ENCODE measurements around the gene SNTA1. TPM values are rescaled to one million over a fixed set of nuclear protein-coding genes. Genes with fewer than 3 reads are reported as not detected.

Gene SNTA1
- total and polyA plus RNA-seq, 2 of the 13 experiments (the other 11 are each of a cell fraction or from before 2014, with no cell fraction given), result 16.4 to 18.3 TPM

DNA sequence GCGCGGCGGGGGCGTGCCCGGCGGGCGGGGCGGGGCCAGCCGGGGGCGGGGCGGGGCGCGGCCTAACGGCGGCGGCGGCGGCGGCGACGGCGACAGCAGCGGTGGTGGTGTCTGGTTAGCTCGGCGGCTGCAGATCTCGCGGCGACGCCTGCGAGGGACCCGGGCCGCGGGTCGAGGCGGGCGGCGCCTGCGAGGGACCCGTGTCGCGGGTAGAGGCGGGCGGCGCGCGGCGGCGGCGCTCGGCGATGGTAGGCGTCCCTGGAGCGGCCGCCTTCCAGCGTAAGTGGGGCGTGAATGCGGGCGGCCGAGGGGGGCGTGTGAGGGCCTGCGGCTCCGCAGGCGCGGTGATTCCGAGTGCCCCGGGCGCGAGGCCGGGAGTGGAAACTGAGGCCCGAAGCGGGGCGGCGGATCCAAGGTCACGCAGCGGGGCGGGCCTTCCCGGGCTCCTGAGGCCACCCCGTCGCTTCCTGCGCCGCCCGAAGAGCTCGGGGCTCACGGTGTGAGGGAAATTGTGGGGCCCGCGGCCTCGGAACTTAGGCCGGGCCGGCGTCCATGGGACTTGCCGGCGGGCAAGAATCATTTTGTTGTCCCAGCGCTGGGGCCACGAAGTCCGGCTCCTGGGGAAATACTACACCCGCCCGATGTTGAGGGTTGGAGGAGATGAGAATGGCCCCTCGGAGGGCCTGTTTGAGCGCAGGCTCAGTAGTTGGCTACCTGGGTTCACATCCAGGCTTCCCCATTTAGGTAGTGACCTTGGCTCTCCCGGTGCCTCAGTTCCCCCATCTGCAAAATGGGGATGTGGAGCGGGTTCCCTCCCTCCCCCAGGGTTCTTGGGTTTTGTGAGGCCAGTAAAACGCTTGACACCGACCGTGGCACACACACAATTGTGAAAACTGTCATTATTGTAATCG lies 46.7 kb upstream of the SNTA1 start, which contains the start of gene CBFA2T2 (continued):
- TF ChIP-seq, protein P1, sequence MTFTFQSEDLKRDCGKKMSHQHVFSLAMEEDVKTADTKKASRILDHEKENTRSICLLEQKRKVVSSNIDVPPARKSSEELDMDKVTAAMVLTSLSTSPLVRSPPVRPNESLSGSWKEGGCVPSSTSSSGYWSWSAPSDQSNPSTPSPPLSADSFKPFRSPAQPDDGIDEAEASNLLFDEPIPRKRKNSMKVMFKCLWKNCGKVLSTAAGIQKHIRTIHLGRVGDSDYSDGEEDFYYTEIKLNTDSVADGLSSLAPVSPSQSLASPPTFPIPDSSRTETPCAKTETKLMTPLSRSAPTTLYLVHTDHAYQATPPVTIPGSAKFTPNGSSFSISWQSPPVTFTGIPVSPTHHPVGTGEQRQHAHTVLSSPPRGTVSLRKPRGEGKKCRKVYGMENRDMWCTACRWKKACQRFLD (CRISPR knock-in tag; IDR thresholded peaks at IDR 0.05; ENCODE audit: borderline replicate concordance), result peak; percentile 71; the same call in 1 of the 2 replicates
- TF ChIP-seq, protein P2, sequence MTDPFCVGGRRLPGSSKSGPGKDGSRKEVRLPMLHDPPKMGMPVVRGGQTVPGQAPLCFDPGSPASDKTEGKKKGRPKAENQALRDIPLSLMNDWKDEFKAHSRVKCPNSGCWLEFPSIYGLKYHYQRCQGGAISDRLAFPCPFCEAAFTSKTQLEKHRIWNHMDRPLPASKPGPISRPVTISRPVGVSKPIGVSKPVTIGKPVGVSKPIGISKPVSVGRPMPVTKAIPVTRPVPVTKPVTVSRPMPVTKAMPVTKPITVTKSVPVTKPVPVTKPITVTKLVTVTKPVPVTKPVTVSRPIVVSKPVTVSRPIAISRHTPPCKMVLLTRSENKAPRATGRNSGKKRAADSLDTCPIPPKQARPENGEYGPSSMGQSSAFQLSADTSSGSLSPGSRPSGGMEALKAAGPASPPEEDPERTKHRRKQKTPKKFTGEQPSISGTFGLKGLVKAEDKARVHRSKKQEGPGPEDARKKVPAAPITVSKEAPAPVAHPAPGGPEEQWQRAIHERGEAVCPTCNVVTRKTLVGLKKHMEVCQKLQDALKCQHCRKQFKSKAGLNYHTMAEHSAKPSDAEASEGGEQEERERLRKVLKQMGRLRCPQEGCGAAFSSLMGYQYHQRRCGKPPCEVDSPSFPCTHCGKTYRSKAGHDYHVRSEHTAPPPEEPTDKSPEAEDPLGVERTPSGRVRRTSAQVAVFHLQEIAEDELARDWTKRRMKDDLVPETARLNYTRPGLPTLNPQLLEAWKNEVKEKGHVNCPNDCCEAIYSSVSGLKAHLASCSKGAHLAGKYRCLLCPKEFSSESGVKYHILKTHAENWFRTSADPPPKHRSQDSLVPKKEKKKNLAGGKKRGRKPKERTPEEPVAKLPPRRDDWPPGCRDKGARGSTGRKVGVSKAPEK (CRISPR knock-in tag; IDR thresholded peaks at IDR 0.05; ENCODE audit: borderline replicate concordance), result no peak
- TF ChIP-seq MAZ (IDR thresholded peaks at IDR 0.05; ENCODE audit: borderline replicate concordance, low read depth, low read length), result peak; percentile 16; the same call in 1 of the 2 replicates
- TF ChIP-seq MAZ (CRISPR knock-in tag; IDR thresholded peaks at IDR 0.05; ENCODE audit: low read depth), result peak; percentile 83; the same call in 1 of the 2 replicates
- peak; percentile 72 for TF ChIP-seq HES4 (CRISPR knock-in tag; IDR thresholded peaks at IDR 0.05; ENCODE audit: borderline replicate concordance)
- no peak for TF ChIP-seq KDM6A (CRISPR knock-in tag; IDR thresholded peaks at IDR 0.05; ENCODE audit: low read depth)
- no peak for TF ChIP-seq TEAD3 (CRISPR knock-in tag; optimal IDR thresholded peaks at IDR 0.05; ENCODE audit: borderline replicate concordance)
- TF ChIP-seq SKI (IDR thresholded peaks at IDR 0.05; ENCODE audit: partially characterized antibody), result peak; percentile 88
- peak; percentile 11; the same call in 1 of the 2 replicates for TF ChIP-seq STAG1 (CRISPR knock-in tag; IDR thresholded peaks at IDR 0.05)
- no peak; the same call in 1 of the 2 replicates for TF ChIP-seq RFX5 (IDR thresholded peaks at IDR 0.05; ENCODE audit: low read depth, low read length)
- TF ChIP-seq PCBP1 (IDR thresholded peaks at IDR 0.05; ENCODE audit: borderline replicate concordance, low read depth, low read length), result no peak
- TF ChIP-seq, protein P3, sequence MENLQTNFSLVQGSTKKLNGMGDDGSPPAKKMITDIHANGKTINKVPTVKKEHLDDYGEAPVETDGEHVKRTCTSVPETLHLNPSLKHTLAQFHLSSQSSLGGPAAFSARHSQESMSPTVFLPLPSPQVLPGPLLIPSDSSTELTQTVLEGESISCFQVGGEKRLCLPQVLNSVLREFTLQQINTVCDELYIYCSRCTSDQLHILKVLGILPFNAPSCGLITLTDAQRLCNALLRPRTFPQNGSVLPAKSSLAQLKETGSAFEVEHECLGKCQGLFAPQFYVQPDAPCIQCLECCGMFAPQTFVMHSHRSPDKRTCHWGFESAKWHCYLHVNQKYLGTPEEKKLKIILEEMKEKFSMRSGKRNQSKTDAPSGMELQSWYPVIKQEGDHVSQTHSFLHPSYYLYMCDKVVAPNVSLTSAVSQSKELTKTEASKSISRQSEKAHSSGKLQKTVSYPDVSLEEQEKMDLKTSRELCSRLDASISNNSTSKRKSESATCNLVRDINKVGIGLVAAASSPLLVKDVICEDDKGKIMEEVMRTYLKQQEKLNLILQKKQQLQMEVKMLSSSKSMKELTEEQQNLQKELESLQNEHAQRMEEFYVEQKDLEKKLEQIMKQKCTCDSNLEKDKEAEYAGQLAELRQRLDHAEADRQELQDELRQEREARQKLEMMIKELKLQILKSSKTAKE (CRISPR knock-in tag; IDR thresholded peaks at IDR 0.05; ENCODE audit: borderline replicate concordance), result peak; percentile 55; the same call in 1 of the 2 replicates
- TF ChIP-seq, protein P4, sequence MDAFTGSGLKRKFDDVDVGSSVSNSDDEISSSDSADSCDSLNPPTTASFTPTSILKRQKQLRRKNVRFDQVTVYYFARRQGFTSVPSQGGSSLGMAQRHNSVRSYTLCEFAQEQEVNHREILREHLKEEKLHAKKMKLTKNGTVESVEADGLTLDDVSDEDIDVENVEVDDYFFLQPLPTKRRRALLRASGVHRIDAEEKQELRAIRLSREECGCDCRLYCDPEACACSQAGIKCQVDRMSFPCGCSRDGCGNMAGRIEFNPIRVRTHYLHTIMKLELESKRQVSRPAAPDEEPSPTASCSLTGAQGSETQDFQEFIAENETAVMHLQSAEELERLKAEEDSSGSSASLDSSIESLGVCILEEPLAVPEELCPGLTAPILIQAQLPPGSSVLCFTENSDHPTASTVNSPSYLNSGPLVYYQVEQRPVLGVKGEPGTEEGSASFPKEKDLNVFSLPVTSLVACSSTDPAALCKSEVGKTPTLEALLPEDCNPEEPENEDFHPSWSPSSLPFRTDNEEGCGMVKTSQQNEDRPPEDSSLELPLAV (CRISPR knock-in tag; conservative IDR thresholded peaks at IDR 0.05; ENCODE audit: low read depth), result 0 out of 2 replicates have a peak, but pooled peaks have one; percentile 56
- TF ChIP-seq ZFP90 (CRISPR knock-in tag; IDR thresholded peaks at IDR 0.05; ENCODE audit: borderline replicate concordance), result no peak; the same call in 1 of the 2 replicates
- no peak for TF ChIP-seq CREB1 (IDR thresholded peaks at IDR 0.05)
- TF ChIP-seq CREB1 (CRISPR knock-in tag; IDR thresholded peaks at IDR 0.05), result no peak
- TF ChIP-seq ZNF383 (CRISPR knock-in tag; IDR thresholded peaks at IDR 0.05; ENCODE audit: borderline replicate concordance), result 0 out of 2 replicates have a peak, but pooled peaks have one; percentile 1
- TF ChIP-seq KLF15 (CRISPR knock-in tag; IDR thresholded peaks at IDR 0.05; ENCODE audit: borderline replicate concordance), result no peak
- TF ChIP-seq, protein P5, sequence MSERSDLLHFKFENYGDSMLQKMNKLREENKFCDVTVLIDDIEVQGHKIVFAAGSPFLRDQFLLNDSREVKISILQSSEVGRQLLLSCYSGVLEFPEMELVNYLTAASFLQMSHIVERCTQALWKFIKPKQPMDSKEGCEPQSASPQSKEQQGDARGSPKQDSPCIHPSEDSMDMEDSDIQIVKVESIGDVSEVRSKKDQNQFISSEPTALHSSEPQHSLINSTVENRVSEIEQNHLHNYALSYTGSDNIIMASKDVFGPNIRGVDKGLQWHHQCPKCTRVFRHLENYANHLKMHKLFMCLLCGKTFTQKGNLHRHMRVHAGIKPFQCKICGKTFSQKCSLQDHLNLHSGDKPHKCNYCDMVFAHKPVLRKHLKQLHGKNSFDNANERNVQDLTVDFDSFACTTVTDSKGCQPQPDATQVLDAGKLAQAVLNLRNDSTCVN (CRISPR knock-in tag; IDR thresholded peaks at IDR 0.05; ENCODE audit: borderline replicate concordance), result no peak
